Activated B cell treated with CpG ODN at 0.5 μM for 24 hours (primary cell): ENCODE data around the gene DRC1. TPM values are rescaled to one million over a fixed set of nuclear protein-coding genes. Genes with fewer than 3 reads are reported as not detected.

Source experiments
- ATAC-seq: fragments of 200-7000 bp; cut with Tn5 transposase; one replicate; pipeline ENCODE4 v1.10.0; 2021; ENCODE audit warnings: low read depth, mild to moderate bottlenecking, moderate library complexity
- CTCF ChIA-PET: fragments of 350-600 bp; sonication (Branson Sonifier 250); formaldehyde crosslinking; loops from one replicate; lab custom pipeline; 2021; ENCODE audit warnings: antibody characterized with exemption; lab: Charles Lee
- POLR2A ChIA-PET: fragments of 350-600 bp; sonication (Branson Sonifier 250); formaldehyde crosslinking; loops from one replicate; lab custom pipeline; 2021; ENCODE audit warnings: antibody characterized with exemption; lab: Charles Lee
- DNase-seq: peaks from one replicate; pipeline ENCODE4 v3.0.0; 2022
- H3K27ac Mint-ChIP-seq: one replicate; pipeline ENCODE4 v1.8.0; 2020; ENCODE audit warnings: mixed read lengths
- H3K27me3 Mint-ChIP-seq: one replicate; pipeline ENCODE4 v1.8.0; 2021; ENCODE audit warnings: mixed read lengths
- H3K36me3 Mint-ChIP-seq: one replicate; pipeline ENCODE4 v1.8.0; 2021; ENCODE audit warnings: low read depth, mixed read lengths
- H3K4me1 Mint-ChIP-seq: one replicate; pipeline ENCODE4 v1.8.0; 2021; ENCODE audit warnings: mixed read lengths
- H3K4me3 Mint-ChIP-seq: one replicate; pipeline ENCODE4 v1.8.0; 2020; ENCODE audit warnings: mild to moderate bottlenecking, mixed read lengths
- H3K9me3 Mint-ChIP-seq: one replicate; pipeline ENCODE4 v1.8.0; 2020; ENCODE audit warnings: mixed read lengths
- CTCF ChIP-seq: fragments of 200-600 bp; IDR thresholded peaks from one replicate; pipeline ENCODE4 v1.8.0; 2022; ENCODE audit warnings: antibody characterized with exemption, mild to moderate bottlenecking
- intact Hi-C: fragments of 100-400 bp; cut with micrococcal nuclease; formaldehyde crosslinking; loops from one replicate; pipeline ENCODE4 v1.15.1; 2024
- total RNA-seq: library from RNA; stranded (reverse); gene quantifications from 2 replicates; pipeline ENCODE4 v1.2.3, GENCODE V29; 2022

Gene DRC1
- total RNA-seq, 1 donor from 2014 or later, result not detected

DNA sequence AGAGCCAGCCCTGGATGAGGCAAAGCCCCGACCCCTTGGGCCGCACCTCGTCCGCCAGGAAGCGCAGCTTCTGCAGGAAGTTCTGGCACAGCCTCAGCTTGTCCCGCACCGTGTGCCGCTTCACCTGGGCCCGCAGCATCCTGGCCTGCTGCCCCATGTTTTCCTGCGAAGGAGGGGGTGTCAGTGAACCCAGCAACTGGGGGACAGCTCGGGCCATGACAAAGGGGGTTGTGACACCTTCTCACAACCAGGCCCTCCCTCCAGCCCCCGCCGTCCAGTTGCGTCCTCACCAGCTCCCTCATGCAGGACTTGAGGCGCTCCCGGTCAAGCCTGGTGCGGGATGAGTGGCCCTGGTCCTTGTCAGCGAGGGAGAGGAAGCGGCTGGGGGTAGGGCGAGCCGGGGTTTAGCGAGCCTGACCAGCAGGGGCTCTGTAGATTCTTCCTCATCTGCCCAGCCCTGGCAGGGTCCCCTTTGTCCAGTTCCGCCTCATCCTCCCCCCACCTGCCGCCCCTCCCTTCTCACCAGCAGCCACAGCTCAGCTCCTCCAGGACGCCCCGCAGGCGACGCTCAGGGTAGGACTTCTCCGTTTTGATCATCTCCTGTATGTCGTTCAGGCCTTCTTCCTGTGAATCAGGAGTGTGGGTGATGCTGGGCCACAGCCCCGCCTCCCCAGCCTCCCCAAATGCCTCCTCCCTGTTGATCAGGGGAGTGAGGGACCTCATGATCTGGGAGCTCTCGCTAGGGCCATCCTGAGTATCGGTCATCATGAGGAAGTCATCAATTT, 75.6 kb downstream of the DRC1 start:
- POLR2A ChIA-PET, result no interaction called here
- no peak for TF ChIP-seq CTCF

DNA sequence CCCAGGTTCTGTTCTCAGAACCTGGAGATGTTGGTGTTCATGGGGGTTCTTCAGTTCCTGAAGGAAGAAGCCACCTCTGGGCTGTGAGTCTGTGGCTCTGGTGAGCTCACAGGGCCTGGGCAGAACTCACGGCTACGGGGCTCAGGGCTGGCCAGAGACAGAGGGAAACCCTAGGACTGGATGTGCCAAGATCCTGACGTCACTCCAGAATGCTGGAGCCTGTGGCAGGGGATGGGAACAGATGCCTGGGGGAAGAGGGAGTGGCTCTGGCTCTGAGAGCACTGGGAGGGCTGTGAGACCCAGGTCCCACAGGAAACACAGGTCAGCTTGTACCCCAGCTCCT, 76.2 kb downstream of the DRC1 start, which contains the start of gene OTOF:
TSS of gene OTOF (minus strand) at position 214 of the 343 bp plus-strand sequence.
- Mint-ChIP-seq H3K4me3 (no peak within 1 kb of the TSS), H3K36me3 (no peaks in the 10 kb centered on the region), H3K27ac (no peak within 1 kb of the TSS), H3K4me1 (no peaks in the 10 kb centered on the region), H3K27me3 (no peaks in the 10 kb centered on the region), H3K9me3 (no peaks in the 10 kb centered on the region)
- ATAC-seq (no peak), DNase-seq (no peak)
- ChIA-PET CTCF (no interaction called here), POLR2A (no interaction called here)
- no peak for TF ChIP-seq CTCF
- intact Hi-C loops, result no loop called here

More for the DNA sequence above, 75.6 kb downstream of the DRC1 start:
- H3K27me3 Mint-ChIP-seq, result no peaks in the 10 kb centered on the region
- no peaks in the 10 kb centered on the region for H3K36me3 Mint-ChIP-seq
- H3K9me3 Mint-ChIP-seq, result no peaks in the 10 kb centered on the region
- no peaks in the 10 kb centered on the region for H3K4me1 Mint-ChIP-seq
- intact Hi-C loops, result no loop called here
- H3K4me3 Mint-ChIP-seq, result no peak overlapping the region
- no peak for ATAC-seq
- no peak for DNase-seq
- CTCF ChIA-PET, result no interaction called here
- H3K27ac Mint-ChIP-seq, result no peak overlapping the region

DNA sequence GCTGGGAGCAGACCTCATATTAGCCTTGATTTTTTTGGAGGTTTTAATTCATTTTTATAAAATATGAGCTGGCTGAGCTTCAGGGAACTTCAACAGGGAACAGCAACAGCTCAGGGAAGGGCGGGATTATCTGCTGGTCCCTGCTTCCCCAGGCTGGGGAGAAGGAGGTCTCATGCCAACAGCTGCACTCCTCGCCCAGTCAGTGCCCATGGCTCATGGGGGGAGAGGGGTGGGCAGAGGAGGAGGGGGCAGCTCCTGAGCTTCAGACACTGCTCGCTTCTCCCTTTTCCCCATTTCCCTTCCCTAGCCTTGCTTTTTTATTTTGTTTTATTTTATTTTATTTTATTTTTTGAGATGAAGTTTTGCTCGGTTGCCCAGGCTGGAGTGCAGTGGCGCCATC, 76.6 kb downstream of the DRC1 start:
- ATAC-seq (no peak), DNase-seq (no peak)
- H3K4me3 Mint-ChIP-seq, result no peak overlapping the region
- ChIA-PET CTCF (no interaction called here), POLR2A (no interaction called here)
- intact Hi-C loops, result no loop called here
- no peaks in the 10 kb centered on the region for H3K27me3 Mint-ChIP-seq
- no peaks in the 10 kb centered on the region for H3K4me1 Mint-ChIP-seq
- H3K27ac Mint-ChIP-seq, result no peak overlapping the region
- no peaks in the 10 kb centered on the region for H3K36me3 Mint-ChIP-seq
- no peaks in the 10 kb centered on the region for H3K9me3 Mint-ChIP-seq
- no peak for TF ChIP-seq CTCF

GRCh38 chr2:26479131-26479788, 77.5 kb downstream of the DRC1 start:
- intact Hi-C loops, result no loop called here
- no peaks in the 10 kb centered on the region for H3K27me3 Mint-ChIP-seq
- no peaks in the 10 kb centered on the region for H3K36me3 Mint-ChIP-seq
- DNase-seq (no peak), ATAC-seq (no peak)
- H3K4me1 Mint-ChIP-seq, result no peaks in the 10 kb centered on the region
- no peak overlapping the region for H3K4me3 Mint-ChIP-seq
- POLR2A ChIA-PET, result no interaction called here
- H3K27ac Mint-ChIP-seq, result no peak overlapping the region
- H3K9me3 Mint-ChIP-seq, result no peaks in the 10 kb centered on the region
- CTCF ChIA-PET, result no interaction called here
- no peak for TF ChIP-seq CTCF

DNA sequence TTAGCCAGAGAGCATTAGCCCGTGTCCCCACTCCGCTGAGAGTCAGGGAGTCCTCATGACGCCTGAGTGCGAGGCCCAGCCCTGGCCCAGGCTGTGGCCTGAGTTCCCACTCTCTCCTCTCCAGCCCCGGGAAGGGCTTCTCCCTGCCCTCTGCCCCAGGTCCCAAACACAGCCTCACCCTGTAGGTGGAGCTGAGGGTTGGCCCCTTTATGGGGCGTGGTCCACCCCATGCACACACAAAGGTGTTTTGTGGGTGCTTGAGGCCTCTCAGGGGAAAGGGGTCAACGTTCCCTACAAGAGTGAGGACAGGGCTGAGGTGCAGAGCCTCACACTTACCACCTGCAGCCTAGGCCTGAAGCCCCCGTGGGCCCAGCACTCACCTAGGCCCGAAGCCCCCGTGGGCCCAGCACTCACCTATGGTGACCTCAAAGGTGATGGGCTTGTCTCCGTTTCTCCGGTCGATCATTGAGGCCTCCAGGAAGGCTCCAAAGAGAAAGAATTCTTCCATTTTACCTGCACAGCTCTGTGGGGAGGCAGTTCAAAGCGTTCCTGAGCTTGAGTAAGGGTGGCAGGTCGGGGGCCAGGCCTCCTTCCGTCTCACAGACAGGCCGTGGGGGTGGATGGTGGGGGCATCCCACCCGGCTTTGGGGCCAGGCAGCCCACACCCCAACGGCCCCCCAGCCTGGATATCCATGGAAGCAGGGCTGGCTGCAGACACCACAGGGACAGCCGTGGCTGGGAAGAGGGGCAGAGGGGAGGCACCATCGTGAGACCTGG, 78.3 kb downstream of the DRC1 start:
- CTCF ChIA-PET, result no interaction called here
- intact Hi-C loops, result no loop called here
- H3K27me3 Mint-ChIP-seq, result no peaks in the 10 kb centered on the region
- POLR2A ChIA-PET, result no interaction called here
- H3K36me3 Mint-ChIP-seq, result no peaks in the 10 kb centered on the region
- no peak overlapping the region for H3K4me3 Mint-ChIP-seq
- no peaks in the 10 kb centered on the region for H3K9me3 Mint-ChIP-seq
- H3K4me1 Mint-ChIP-seq, result no peaks in the 10 kb centered on the region
- DNase-seq (no peak), ATAC-seq (no peak)
- no peak overlapping the region for H3K27ac Mint-ChIP-seq
- TF ChIP-seq CTCF, result no peak
